ENCODE measurements around the gene DTHD1.

DNA sequence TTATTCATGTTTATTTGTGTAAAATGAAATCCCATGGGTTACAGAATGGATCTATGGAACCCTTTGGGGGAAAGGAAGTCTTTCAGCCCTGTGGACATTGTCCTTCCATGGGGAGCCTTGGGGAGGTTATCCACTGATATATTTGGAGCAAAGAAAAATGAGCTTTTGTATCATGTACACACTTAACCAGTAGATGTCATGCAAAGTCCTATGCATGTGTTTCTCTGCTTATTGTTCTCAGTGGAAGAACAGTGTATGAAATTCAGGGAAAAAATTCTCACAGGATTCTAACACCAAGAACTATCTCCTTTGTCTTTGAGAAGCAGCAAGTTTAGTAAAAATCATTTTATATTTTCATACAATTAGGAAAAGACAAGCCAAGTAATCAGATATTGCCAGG, 105.3 kb downstream of the DTHD1 start:
- TF ChIP-seq, protein P1, sequence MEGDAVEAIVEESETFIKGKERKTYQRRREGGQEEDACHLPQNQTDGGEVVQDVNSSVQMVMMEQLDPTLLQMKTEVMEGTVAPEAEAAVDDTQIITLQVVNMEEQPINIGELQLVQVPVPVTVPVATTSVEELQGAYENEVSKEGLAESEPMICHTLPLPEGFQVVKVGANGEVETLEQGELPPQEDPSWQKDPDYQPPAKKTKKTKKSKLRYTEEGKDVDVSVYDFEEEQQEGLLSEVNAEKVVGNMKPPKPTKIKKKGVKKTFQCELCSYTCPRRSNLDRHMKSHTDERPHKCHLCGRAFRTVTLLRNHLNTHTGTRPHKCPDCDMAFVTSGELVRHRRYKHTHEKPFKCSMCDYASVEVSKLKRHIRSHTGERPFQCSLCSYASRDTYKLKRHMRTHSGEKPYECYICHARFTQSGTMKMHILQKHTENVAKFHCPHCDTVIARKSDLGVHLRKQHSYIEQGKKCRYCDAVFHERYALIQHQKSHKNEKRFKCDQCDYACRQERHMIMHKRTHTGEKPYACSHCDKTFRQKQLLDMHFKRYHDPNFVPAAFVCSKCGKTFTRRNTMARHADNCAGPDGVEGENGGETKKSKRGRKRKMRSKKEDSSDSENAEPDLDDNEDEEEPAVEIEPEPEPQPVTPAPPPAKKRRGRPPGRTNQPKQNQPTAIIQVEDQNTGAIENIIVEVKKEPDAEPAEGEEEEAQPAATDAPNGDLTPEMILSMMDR (IDR thresholded peaks at IDR 0.05): no peak
- TF ChIP-seq POLR2AphosphoS5 (IDR thresholded peaks at IDR 0.05): no peak
